ENCODE measurements around the gene GALNT2. TPM values are rescaled to one million over a fixed set of nuclear protein-coding genes. Genes with fewer than 3 reads are reported as not detected.

GALNT2 gene
- total and polyA plus RNA-seq, 10 of the 15 experiments (the other 5 are each of a cell fraction or from before 2014, with no cell fraction given): 0.52 to 27.7 (median 16.3) TPM

- TF ChIP-seq REST (IDR thresholded peaks at IDR 0.05; ENCODE audit: low read depth, low read length): no peak
- TF ChIP-seq ZNF217 (IDR thresholded peaks at IDR 0.05): no peak
These were observed 234.3 kb downstream of the GALNT2 start (continued) for GRCh38 chr1:230301322-230301721.

GRCh38 chr1:230301822-230302221, 234.8 kb downstream of the GALNT2 start:
- Histone ChIP-seq H4K20me1 (ENCODE audit: control insufficient read depth, insufficient read depth) (no peaks in the 10 kb centered on the region), H3K27me3 (replicated peaks in 1 of 2; ENCODE audit: control insufficient read depth in 2 of 2, insufficient read depth in 2 of 2, low read length in 1 of 2) (no peaks in the 10 kb centered on the region), H3K36me3 (ENCODE audit: control insufficient read depth in 2 of 2, insufficient read depth in 2 of 2, low read length in 1 of 2) (no peaks in the 10 kb centered on the region), H3K9ac (ENCODE audit: control insufficient read depth, insufficient read depth, low read length) (no peak overlapping the region), H3K4me1 (ENCODE audit: control insufficient read depth, insufficient read depth, low read length) (no peaks in the 10 kb centered on the region; the same call in 1 of the 2 replicates), H2AFZ (ENCODE audit: control insufficient read depth, low read depth, low read length) (no peak overlapping the region), H3K4me3 (no peak overlapping the region), H3K9me3 (replicated peaks; ENCODE audit: control insufficient read depth, insufficient read depth, low read length) (no peaks in the 10 kb centered on the region; the same call in 2 of the 3 replicates), H3K4me2 (ENCODE audit: control insufficient read depth, insufficient read depth) (no peak overlapping the region), H3K79me2 (ENCODE audit: control insufficient read depth, insufficient read depth, low read length) (no peaks in the 10 kb centered on the region), H3K27ac (ENCODE audit: control insufficient read depth, insufficient read depth) (no peak overlapping the region)
- WGBS (ENCODE audit: insufficient coverage, insufficient replicate concordance, low lambda C conversion rate, missing lambda C conversion rate): 81% methylated on average over 6 of the region's 6 CpGs
- no peak for DNase-seq (ENCODE audit: low read depth, low spot score)
- CTCF ChIA-PET: interaction anchor here (1.1 to 2.0 kb wide), 3 partner anchors 9 to 641 kb away, joined by 4 to 7 read pairs (median 5); no protein-coding TSS in a partner anchor
- no peak for ATAC-seq
- SMC1A ChIA-PET (ENCODE audit: uncharacterized antibody, unreplicated experiment): interaction anchor here (0.6 to 1.9 kb wide), 5 partner anchors 93 to 640 kb away, joined by 3 to 8 read pairs (median 3); no protein-coding TSS in a partner anchor
- TF ChIP-seq IKZF1 (conservative IDR thresholded peaks at IDR 0.05) (no peak), BHLHE40 (IDR thresholded peaks at IDR 0.05; ENCODE audit: borderline replicate concordance in 1 of 2, low read depth in 2 of 2, low read length in 1 of 2) (no peak), TBL1XR1 (IDR thresholded peaks at IDR 0.05; ENCODE audit: low read depth, low read length) (no peak)
- TF ChIP-seq, protein P1, sequence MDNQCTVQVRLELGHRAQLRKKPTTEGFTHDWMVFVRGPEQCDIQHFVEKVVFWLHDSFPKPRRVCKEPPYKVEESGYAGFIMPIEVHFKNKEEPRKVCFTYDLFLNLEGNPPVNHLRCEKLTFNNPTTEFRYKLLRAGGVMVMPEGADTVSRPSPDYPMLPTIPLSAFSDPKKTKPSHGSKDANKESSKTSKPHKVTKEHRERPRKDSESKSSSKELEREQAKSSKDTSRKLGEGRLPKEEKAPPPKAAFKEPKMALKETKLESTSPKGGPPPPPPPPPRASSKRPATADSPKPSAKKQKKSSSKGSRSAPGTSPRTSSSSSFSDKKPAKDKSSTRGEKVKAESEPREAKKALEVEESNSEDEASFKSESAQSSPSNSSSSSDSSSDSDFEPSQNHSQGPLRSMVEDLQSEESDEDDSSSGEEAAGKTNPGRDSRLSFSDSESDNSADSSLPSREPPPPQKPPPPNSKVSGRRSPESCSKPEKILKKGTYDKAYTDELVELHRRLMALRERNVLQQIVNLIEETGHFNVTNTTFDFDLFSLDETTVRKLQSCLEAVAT (IDR thresholded peaks at IDR 0.05): no peak
- TF ChIP-seq, protein P2, sequence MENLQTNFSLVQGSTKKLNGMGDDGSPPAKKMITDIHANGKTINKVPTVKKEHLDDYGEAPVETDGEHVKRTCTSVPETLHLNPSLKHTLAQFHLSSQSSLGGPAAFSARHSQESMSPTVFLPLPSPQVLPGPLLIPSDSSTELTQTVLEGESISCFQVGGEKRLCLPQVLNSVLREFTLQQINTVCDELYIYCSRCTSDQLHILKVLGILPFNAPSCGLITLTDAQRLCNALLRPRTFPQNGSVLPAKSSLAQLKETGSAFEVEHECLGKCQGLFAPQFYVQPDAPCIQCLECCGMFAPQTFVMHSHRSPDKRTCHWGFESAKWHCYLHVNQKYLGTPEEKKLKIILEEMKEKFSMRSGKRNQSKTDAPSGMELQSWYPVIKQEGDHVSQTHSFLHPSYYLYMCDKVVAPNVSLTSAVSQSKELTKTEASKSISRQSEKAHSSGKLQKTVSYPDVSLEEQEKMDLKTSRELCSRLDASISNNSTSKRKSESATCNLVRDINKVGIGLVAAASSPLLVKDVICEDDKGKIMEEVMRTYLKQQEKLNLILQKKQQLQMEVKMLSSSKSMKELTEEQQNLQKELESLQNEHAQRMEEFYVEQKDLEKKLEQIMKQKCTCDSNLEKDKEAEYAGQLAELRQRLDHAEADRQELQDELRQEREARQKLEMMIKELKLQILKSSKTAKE (IDR thresholded peaks at IDR 0.05; ENCODE audit: low read depth, poor library complexity, severe bottlenecking): no peak
- in situ Hi-C loops (cut with MboI): no loop called here
- no TSS peak for BruUV-seq (replicated peaks)
- no peak for FAIRE-seq
- intact Hi-C loops (cut with micrococcal nuclease; ENCODE audit: unreplicated experiment): no loop called here
- POLR2A ChIA-PET: no interaction called here
- RAD21 ChIA-PET (ENCODE audit: unreplicated experiment): interaction anchor here (1.5 kb wide), 1 partner anchor 585 kb away, joined by 3 read pairs; no protein-coding TSS in a partner anchor
